ENCODE data around the gene IZUMO3.

GRCh38 chr9:24509850-24510249 is 35.8 kb downstream of the IZUMO3 start:
- TF ChIP-seq POLR2A (IDR thresholded peaks at IDR 0.05; ENCODE audit: low read depth, low read length) (no peak), POLR2AphosphoS5 (IDR thresholded peaks at IDR 0.05; ENCODE audit: low read depth, low read length) (no peak)

Data from GM12892 (cell line).